Neural cell (in vitro differentiated cells): ENCODE results near the gene GEMIN2. TPM values are rescaled to one million over a fixed set of nuclear protein-coding genes. Genes with fewer than 3 reads are reported as not detected.
"Not testable (repeated sequence)": the region's sequence is repeated elsewhere in the genome, so short reads cannot be mapped to it uniquely, and the experiment has no call there.

Source experiments
- H2AFZ ChIP-seq: fragments of 200-600, 300-800 bp; sonication (generic), shearing (Covaris generic); 2 replicates; pipeline ENCODE4 v1.6.0; 2014; ENCODE audit warnings: low read depth, mild to moderate bottlenecking, antibody characterized with exemption, low read length, moderate library complexity
- H3F3A ChIP-seq: fragments of 200-600 bp; shearing (Covaris generic); 2 replicates; pipeline ENCODE4 v1.6.1; 2016; ENCODE audit warnings: mild to moderate bottlenecking, moderate library complexity, mixed read lengths, antibody characterized with exemption, low read length; ENCODE audit not compliant: insufficient read depth, poor library complexity, severe bottlenecking
- H3K27ac ChIP-seq: fragments of 200-600, 300-800 bp; sonication (generic), shearing (Covaris generic); 2 replicates; pipeline ENCODE4 v1.5.1; 2014; ENCODE audit warnings: mild to moderate bottlenecking, low read length, moderate library complexity
- H3K27me3 ChIP-seq: fragments of 300-800, 200-600 bp; sonication (generic), shearing (Covaris generic); 2 replicates; pipeline ENCODE4 v1.6.0; 2014; ENCODE audit warnings: mild to moderate bottlenecking, low read depth, low read length, moderate library complexity; ENCODE audit not compliant: insufficient read depth
- H3K36me3 ChIP-seq: fragments of 300-800, 200-600 bp; sonication (generic), shearing (Covaris generic); 2 replicates; pipeline ENCODE4 v1.5.1; 2014; ENCODE audit warnings: mild to moderate bottlenecking, antibody characterized with exemption, low read length, moderate library complexity; ENCODE audit not compliant: insufficient read depth
- H3K4me2 ChIP-seq: fragments of 300-800, 200-600 bp; sonication (generic), shearing (Covaris generic); 2 replicates; pipeline ENCODE4 v1.6.0; 2014; ENCODE audit warnings: mild to moderate bottlenecking, low read length
- H3K4me3 ChIP-seq: fragments of 300-800, 200-600 bp; sonication (generic), shearing (Covaris generic); 2 replicates; pipeline ENCODE4 v1.5.1; 2014; ENCODE audit warnings: mild to moderate bottlenecking, low read length, moderate library complexity
- H3K79me2 ChIP-seq: fragments of 200-600 bp; shearing (Covaris generic); replicated peaks from 2 replicates; pipeline ENCODE4 v1.6.0; 2014; ENCODE audit warnings: mild to moderate bottlenecking, low read length, moderate library complexity; ENCODE audit not compliant: insufficient read depth
- H3K9ac ChIP-seq: fragments of 300-800, 200-600 bp; sonication (generic), shearing (Covaris generic); 2 replicates; pipeline ENCODE4 v1.6.1; 2016; ENCODE audit warnings: mild to moderate bottlenecking, low read length, mixed read lengths
- H3K9me2 ChIP-seq: fragments of 200-600 bp; shearing (Covaris generic); 2 replicates; pipeline ENCODE4 v1.6.1; 2016; ENCODE audit warnings: mild to moderate bottlenecking, low read length, mixed read lengths; ENCODE audit not compliant: insufficient read depth
- H3K9me3 ChIP-seq: fragments of 200-600, 300-800 bp; sonication (generic), shearing (Covaris generic); 2 replicates; pipeline ENCODE4 v1.6.1; 2016; ENCODE audit warnings: mild to moderate bottlenecking, mixed run types, low read length, moderate library complexity, mixed read lengths
- H4K20me1 ChIP-seq: fragments of 200-600 bp; shearing (Covaris generic); 2 replicates; pipeline ENCODE4 v1.6.1; 2016; ENCODE audit warnings: mild to moderate bottlenecking, mixed run types; ENCODE audit not compliant: insufficient read depth
- EP300 ChIP-seq: fragments of 450-650 bp; conservative IDR thresholded peaks from 2 replicates; pipeline ENCODE4 v1.6.1; 2014; ENCODE audit warnings: antibody characterized with exemption, mild to moderate bottlenecking, moderate library complexity; ENCODE audit not compliant: poor library complexity, severe bottlenecking
- EZH2 ChIP-seq: fragments of 200-600, 300-800 bp; shearing (Covaris generic), sonication (generic); IDR thresholded peaks from 2 replicates; pipeline ENCODE4 v1.6.1; 2014; ENCODE audit warnings: antibody characterized with exemption, low read length, borderline replicate concordance, mild to moderate bottlenecking; ENCODE audit not compliant: insufficient read depth, poor library complexity, severe bottlenecking
- MXI1 ChIP-seq: fragments of 450-650 bp; conservative IDR thresholded peaks from 2 replicates; pipeline ENCODE4 v1.6.1; 2014; ENCODE audit warnings: antibody characterized with exemption, mild to moderate bottlenecking; ENCODE audit not compliant: poor library complexity, severe bottlenecking
- POLR2AphosphoS5 ChIP-seq: IDR thresholded peaks from 2 replicates; pipeline ENCODE4 v1.6.1; 2012
- RAD21 ChIP-seq: fragments of 450-650 bp; conservative IDR thresholded peaks from 2 replicates; pipeline ENCODE4 v1.6.1; 2014; ENCODE audit warnings: antibody characterized with exemption, mild to moderate bottlenecking, moderate library complexity
- SMC3 ChIP-seq: fragments of 450-650 bp; conservative IDR thresholded peaks from 2 replicates; pipeline ENCODE4 v1.6.1; 2014; ENCODE audit warnings: antibody characterized with exemption, mild to moderate bottlenecking, moderate library complexity; ENCODE audit not compliant: poor library complexity
- TAF1 ChIP-seq: IDR thresholded peaks from 2 replicates; pipeline ENCODE4 v1.6.1; 2012; ENCODE audit warnings: low read depth
- polyA plus RNA-seq: library from polyadenylated mRNA; depleted of rRNA; stranded (reverse); fragments of >200 nt; gene quantifications from 2 replicates; pipeline ENCODE4 v1.2.3, GENCODE V29; 2014
- TF ChIP-seq, protein P1 (sequence below): fragments of 450-650 bp; IDR thresholded peaks from 2 replicates; pipeline ENCODE4 v1.5.1; 2014; ENCODE audit warnings: antibody characterized with exemption, mild to moderate bottlenecking, moderate library complexity; ENCODE audit not compliant: poor library complexity, severe bottlenecking
- TF ChIP-seq, protein P2 (sequence below): IDR thresholded peaks from 2 replicates; pipeline ENCODE4 v1.6.1; 2012; ENCODE audit warnings: borderline replicate concordance

Gene GEMIN2
- polyA plus RNA-seq, 1 donor from 2014 or later = 88.2 TPM

DNA sequence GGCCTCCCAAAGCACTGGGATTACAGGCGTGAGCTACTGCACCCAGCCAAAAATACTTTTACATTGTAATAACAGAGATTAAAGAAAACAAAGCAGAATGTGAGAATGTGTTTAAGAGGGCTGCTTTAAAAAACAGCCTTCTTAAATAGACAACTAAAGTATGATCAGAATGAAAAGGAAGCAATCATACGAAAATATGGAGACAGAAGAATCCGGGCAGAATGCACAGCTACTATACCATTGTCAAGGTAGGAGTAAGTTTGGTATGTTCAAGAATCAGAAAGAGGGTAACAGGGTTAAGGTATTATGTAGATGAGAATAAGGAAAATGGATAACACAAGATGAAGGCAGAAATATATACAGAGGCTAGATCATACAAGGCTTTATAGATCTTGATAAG, 19.6 kb upstream of the GEMIN2 start:
- no peak overlapping the region for H3K4me3 ChIP-seq
- no peak overlapping the region for H2AFZ ChIP-seq
- H3F3A ChIP-seq = no peaks in the 10 kb centered on the region
- H4K20me1 ChIP-seq = no peaks in the 10 kb centered on the region
- peaks cover 11% of the 10 kb centered on the region for H3K36me3 ChIP-seq
- H3K9me2 ChIP-seq = no peaks in the 10 kb centered on the region
- H3K79me2 ChIP-seq = peaks cover 12% of the 10 kb centered on the region
- H3K4me2 ChIP-seq = no peak overlapping the region
- H3K27me3 ChIP-seq = no peaks in the 10 kb centered on the region
- H3K9me3 ChIP-seq = no peaks in the 10 kb centered on the region
- no peak overlapping the region for H3K9ac ChIP-seq
- no peak for TF ChIP-seq SMC3
- no peak for TF ChIP-seq POLR2AphosphoS5
- no peak for TF ChIP-seq EZH2
- TF ChIP-seq, protein P1, sequence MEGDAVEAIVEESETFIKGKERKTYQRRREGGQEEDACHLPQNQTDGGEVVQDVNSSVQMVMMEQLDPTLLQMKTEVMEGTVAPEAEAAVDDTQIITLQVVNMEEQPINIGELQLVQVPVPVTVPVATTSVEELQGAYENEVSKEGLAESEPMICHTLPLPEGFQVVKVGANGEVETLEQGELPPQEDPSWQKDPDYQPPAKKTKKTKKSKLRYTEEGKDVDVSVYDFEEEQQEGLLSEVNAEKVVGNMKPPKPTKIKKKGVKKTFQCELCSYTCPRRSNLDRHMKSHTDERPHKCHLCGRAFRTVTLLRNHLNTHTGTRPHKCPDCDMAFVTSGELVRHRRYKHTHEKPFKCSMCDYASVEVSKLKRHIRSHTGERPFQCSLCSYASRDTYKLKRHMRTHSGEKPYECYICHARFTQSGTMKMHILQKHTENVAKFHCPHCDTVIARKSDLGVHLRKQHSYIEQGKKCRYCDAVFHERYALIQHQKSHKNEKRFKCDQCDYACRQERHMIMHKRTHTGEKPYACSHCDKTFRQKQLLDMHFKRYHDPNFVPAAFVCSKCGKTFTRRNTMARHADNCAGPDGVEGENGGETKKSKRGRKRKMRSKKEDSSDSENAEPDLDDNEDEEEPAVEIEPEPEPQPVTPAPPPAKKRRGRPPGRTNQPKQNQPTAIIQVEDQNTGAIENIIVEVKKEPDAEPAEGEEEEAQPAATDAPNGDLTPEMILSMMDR = no peak
- no peak for TF ChIP-seq TAF1
- TF ChIP-seq EP300 = no peak
- TF ChIP-seq, protein P2, sequence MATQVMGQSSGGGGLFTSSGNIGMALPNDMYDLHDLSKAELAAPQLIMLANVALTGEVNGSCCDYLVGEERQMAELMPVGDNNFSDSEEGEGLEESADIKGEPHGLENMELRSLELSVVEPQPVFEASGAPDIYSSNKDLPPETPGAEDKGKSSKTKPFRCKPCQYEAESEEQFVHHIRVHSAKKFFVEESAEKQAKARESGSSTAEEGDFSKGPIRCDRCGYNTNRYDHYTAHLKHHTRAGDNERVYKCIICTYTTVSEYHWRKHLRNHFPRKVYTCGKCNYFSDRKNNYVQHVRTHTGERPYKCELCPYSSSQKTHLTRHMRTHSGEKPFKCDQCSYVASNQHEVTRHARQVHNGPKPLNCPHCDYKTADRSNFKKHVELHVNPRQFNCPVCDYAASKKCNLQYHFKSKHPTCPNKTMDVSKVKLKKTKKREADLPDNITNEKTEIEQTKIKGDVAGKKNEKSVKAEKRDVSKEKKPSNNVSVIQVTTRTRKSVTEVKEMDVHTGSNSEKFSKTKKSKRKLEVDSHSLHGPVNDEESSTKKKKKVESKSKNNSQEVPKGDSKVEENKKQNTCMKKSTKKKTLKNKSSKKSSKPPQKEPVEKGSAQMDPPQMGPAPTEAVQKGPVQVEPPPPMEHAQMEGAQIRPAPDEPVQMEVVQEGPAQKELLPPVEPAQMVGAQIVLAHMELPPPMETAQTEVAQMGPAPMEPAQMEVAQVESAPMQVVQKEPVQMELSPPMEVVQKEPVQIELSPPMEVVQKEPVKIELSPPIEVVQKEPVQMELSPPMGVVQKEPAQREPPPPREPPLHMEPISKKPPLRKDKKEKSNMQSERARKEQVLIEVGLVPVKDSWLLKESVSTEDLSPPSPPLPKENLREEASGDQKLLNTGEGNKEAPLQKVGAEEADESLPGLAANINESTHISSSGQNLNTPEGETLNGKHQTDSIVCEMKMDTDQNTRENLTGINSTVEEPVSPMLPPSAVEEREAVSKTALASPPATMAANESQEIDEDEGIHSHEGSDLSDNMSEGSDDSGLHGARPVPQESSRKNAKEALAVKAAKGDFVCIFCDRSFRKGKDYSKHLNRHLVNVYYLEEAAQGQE = no peak
- no peak for TF ChIP-seq RAD21
- no peak for TF ChIP-seq MXI1
- no peak overlapping the region for H3K27ac ChIP-seq

DNA sequence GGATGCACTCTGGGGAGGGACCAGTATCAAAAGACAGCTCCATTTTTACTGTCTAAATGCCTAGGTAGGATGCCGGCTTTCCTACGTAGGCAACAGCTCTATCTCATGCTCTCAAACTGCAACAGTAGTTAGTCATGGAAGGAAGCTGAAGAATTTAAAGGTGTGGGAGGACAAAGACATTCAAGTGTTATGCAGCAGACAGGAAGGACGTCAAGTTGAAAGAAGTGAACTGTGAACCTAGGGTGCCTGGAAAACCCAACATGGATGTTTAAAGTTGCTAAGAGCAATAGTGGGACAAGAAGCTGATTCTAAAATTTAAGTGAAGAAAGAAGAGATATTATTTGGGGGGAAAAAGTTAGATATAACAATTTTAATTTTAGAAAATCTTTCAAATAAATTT, 17.0 kb upstream of the GEMIN2 start:
- no peak overlapping the region for H3K27ac ChIP-seq
- TF ChIP-seq TAF1 = no peak
- TF ChIP-seq, protein P1 = no peak
- TF ChIP-seq SMC3 = no peak
- TF ChIP-seq RAD21 = no peak
- TF ChIP-seq, protein P2 = no peak
- TF ChIP-seq EP300 = no peak
- no peak for TF ChIP-seq EZH2
- TF ChIP-seq MXI1 = no peak
- no peak for TF ChIP-seq POLR2AphosphoS5
- H3K4me2 ChIP-seq = no peak overlapping the region
- no peaks in the 10 kb centered on the region for H4K20me1 ChIP-seq
- peaks cover 30% of the 10 kb centered on the region for H3K79me2 ChIP-seq
- H3K9ac ChIP-seq = no peak overlapping the region
- no peak overlapping the region for H3K4me3 ChIP-seq
- H3K27me3 ChIP-seq = no peaks in the 10 kb centered on the region
- H3K9me3 ChIP-seq = no peaks in the 10 kb centered on the region
- peaks cover 4% of the 10 kb centered on the region for H3K36me3 ChIP-seq
- H2AFZ ChIP-seq = no peak overlapping the region
- H3K9me2 ChIP-seq = no peaks in the 10 kb centered on the region
- H3F3A ChIP-seq = no peaks in the 10 kb centered on the region

DNA sequence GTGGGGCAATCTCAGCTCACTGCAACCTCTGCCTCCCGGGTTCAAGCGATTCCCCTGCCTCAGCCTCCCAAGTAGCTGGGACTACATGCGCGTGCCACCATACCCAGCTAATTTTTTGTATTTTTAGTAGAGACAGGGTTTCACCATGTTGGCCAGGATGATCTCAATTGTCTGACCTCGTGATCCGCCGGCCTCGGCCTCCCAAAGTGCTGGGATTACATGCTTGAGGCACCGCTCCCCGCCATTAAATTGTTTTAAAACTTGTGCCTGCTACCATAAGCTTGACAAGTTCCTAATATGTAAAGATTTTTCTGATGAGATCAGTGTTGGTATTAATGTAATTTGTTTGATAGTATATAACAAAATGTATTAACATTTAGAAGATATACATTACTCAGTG, 14.9 kb upstream of the GEMIN2 start:
- H3F3A ChIP-seq, H2AFZ ChIP-seq, H3K9me3 ChIP-seq, H3K9ac ChIP-seq, H3K9me2 ChIP-seq, H3K36me3 ChIP-seq, H3K27ac ChIP-seq, H3K27me3 ChIP-seq, H3K4me3 ChIP-seq, H4K20me1 ChIP-seq, H3K4me2 ChIP-seq: not testable (repeated sequence)
- peaks cover 45% of the 10 kb centered on the region for H3K79me2 ChIP-seq
